Muscle of leg (tissue), 11 donors: ENCODE measurements around the gene SLC4A8. TPM values are rescaled to one million over a fixed set of nuclear protein-coding genes. Genes with fewer than 3 reads are reported as not detected.

Experiments
- DNase-seq: peaks from one replicate; pipeline ENCODE4 v3.0.0; 2013
- H3K27ac ChIP-seq: one replicate; pipeline ENCODE4 v1.5.1; 2013; ENCODE audit warnings: mild to moderate bottlenecking, low read length, control low read depth
- H3K27me3 ChIP-seq: one replicate; pipeline ENCODE4 v1.6.1; 2013; ENCODE audit warnings: low read length; ENCODE audit not compliant: control insufficient read depth, insufficient read depth
- H3K36me3 ChIP-seq: one replicate; pipeline ENCODE4 v1.6.1; 2013; ENCODE audit warnings: low read length; ENCODE audit not compliant: control insufficient read depth, insufficient read depth
- H3K4me1 ChIP-seq: one replicate; pipeline ENCODE4 v1.6.1; 2013; ENCODE audit warnings: low read length; ENCODE audit not compliant: control insufficient read depth, insufficient read depth
- H3K4me3 ChIP-seq: one replicate; pipeline ENCODE4 v1.5.1; 2013; ENCODE audit warnings: low read length, control low read depth
- H3K9me3 ChIP-seq: replicated peaks from 2 replicates; pipeline ENCODE4 v1.6.1; 2013; ENCODE audit warnings: low read depth, low read length; ENCODE audit not compliant: control insufficient read depth
- WGBS: methylation state at CpG from one replicate; pipeline ENCODE4 v1.1.5; 2013; ENCODE audit warnings: missing lambda C conversion rate; ENCODE audit not compliant: insufficient coverage; 5-methylcytosine and 5-hydroxymethylcytosine counted together
- polyA plus RNA-seq, 8 donors: library from polyadenylated mRNA; unstranded; fragments of 120-200 nt; gene quantifications; one replicate each; pipeline versions ENCODE4 v1.2.1 to v1.2.3, GENCODE V29; 2013; ENCODE audit warnings: inconsistent platforms in 1 of 8, low replicate concordance in 1 of 8; ENCODE audit not compliant: insufficient read length in 8 of 8, insufficient read depth in 1 of 8
- total RNA-seq: library from RNA; stranded (reverse); fragments of 120-200 nt; gene quantifications from one replicate; pipeline ENCODE4 v1.2.4, GENCODE V29; 2013

SLC4A8 gene
- total and polyA plus RNA-seq, 9 donors, result 0.80 to 1.2 (median 0.98) TPM

- Histone ChIP-seq H3K9me3 (no peaks in the 10 kb centered on the region), H3K27ac (no peak overlapping the region), H3K4me3 (no peak overlapping the region), H3K27me3 (peaks cover 4% of the 10 kb centered on the region), H3K4me1 (no peaks in the 10 kb centered on the region), H3K36me3 (no peaks in the 10 kb centered on the region)
- WGBS, result 13% methylated on average over 2 of the region's 2 CpGs
- no peak for DNase-seq
Observed at GRCh38 chr12:51548241-51548640, 123.6 kb downstream of the SLC4A8 start.

DNA sequence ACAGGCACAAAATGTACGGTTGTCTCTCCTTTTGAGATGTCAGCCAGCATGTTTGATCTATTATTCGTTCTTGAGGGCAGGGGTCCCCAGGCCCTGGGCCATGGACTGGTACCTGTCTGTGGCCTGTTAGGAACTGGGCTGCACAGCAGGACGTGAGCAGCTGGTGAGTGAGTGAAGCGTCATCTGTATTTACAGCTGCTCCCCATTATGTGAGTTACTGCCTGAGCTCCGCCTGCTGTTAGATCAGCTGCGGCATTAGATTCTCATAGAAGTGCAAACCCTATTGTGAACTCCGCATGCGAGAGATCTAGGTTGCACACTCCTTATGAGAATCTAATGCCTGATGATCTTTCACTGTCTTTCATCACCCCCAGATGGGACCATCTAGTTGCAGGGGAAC, 125.0 kb downstream of the SLC4A8 start:
- H3K4me1 ChIP-seq, result no peaks in the 10 kb centered on the region
- peaks cover 4% of the 10 kb centered on the region for H3K27me3 ChIP-seq
- H3K36me3 ChIP-seq, result no peaks in the 10 kb centered on the region
- H3K4me3 ChIP-seq, result no peak overlapping the region
- no peak for DNase-seq
- H3K9me3 ChIP-seq, result peaks cover 3% of the 10 kb centered on the region
- WGBS, result 57% methylated on average over 5 of the region's 8 CpGs
- no peak overlapping the region for H3K27ac ChIP-seq

Other genes starting within 250 kb of the SLC4A8 start
- 4.6 TPM for gene POU6F1, start 206.8 kb upstream of the SLC4A8 start, total RNA-seq
- 10 to 100 TPM in 1 of 8 donors, 1 to 10 TPM in 7; 6.5 to 10.3 (median 7.7) TPM for gene POU6F1, start 206.8 kb upstream of the SLC4A8 start, polyA plus RNA-seq
- 46.1 TPM for gene DAZAP2, start 186.0 kb upstream of the SLC4A8 start, total RNA-seq
- gene DAZAP2, start 186.0 kb upstream of the SLC4A8 start, polyA plus RNA-seq, result 100 to 1,000 TPM in 1 of 8 donors, 10 to 100 TPM in 7; 72.8 to 101 (median 79.1) TPM
- gene SMAGP, start 154.4 kb upstream of the SLC4A8 start, total RNA-seq, result 3.4 TPM
- gene SMAGP, start 154.4 kb upstream of the SLC4A8 start, polyA plus RNA-seq, result 10 to 100 TPM in 2 of 8 donors, 1 to 10 TPM in 6; 5.2 to 14.8 (median 7.8) TPM
- 1.8 TPM for gene BIN2, start 100.7 kb upstream of the SLC4A8 start, total RNA-seq
- gene BIN2, start 100.7 kb upstream of the SLC4A8 start, polyA plus RNA-seq, result 1 to 10 TPM; 2.3 to 3.0 (median 2.6) TPM
- gene CELA1, start 78.2 kb upstream of the SLC4A8 start, total RNA-seq, result not detected
- gene CELA1, start 78.2 kb upstream of the SLC4A8 start, polyA plus RNA-seq, result not detected
- 0.35 TPM for gene GALNT6, start 33.4 kb upstream of the SLC4A8 start, total RNA-seq
- 1 to 10 TPM in 2 of 8 donors, under 1 TPM in 6; 0.32 to 1.1 (median 0.54) TPM for gene GALNT6, start 33.4 kb upstream of the SLC4A8 start, polyA plus RNA-seq
- 0.35 TPM for gene SCN8A, start 166.4 kb downstream of the SLC4A8 start, total RNA-seq
- 1 to 10 TPM in 3 of 8 donors, under 1 TPM in 5; 0.24 to 1.2 (median 0.66) TPM for gene SCN8A, start 166.4 kb downstream of the SLC4A8 start, polyA plus RNA-seq